Loucy (cell line): ENCODE results near the gene CACNA1I.

Experiments
- H2AFZ ChIP-seq: fragments of 200-600 bp; sonication (generic); 2 replicates; pipeline ENCODE4 v1.6.0; 2016; ENCODE audit warnings: antibody characterized with exemption, mild to moderate bottlenecking, low read length, moderate library complexity
- H3F3A ChIP-seq: fragments of 200-600 bp; 2 replicates; pipeline ENCODE4 v1.6.0; 2016; ENCODE audit warnings: antibody characterized with exemption, low read depth, mild to moderate bottlenecking
- H3K27me3 ChIP-seq: fragments of 200-600 bp; sonication (generic); 2 replicates; pipeline ENCODE4 v1.6.1; 2014; ENCODE audit warnings: low read length, mild to moderate bottlenecking; ENCODE audit not compliant: insufficient read depth, poor library complexity, severe bottlenecking
- H3K36me3 ChIP-seq: fragments of 200-600 bp; sonication (generic); 2 replicates; pipeline ENCODE4 v1.6.1; 2016; ENCODE audit warnings: low read length; ENCODE audit not compliant: insufficient read depth
- H3K4me1 ChIP-seq: fragments of 200-600 bp; sonication (generic); 2 replicates; pipeline ENCODE4 v1.5.1; 2014; ENCODE audit warnings: low read length, mild to moderate bottlenecking; ENCODE audit not compliant: insufficient read depth, poor library complexity, severe bottlenecking
- H3K4me2 ChIP-seq: fragments of 200-600 bp; sonication (generic); 2 replicates; pipeline ENCODE4 v1.6.0; 2014; ENCODE audit warnings: antibody characterized with exemption, low read length, low read depth, mild to moderate bottlenecking; ENCODE audit not compliant: poor library complexity, severe bottlenecking
- H3K4me3 ChIP-seq: fragments of 200-600 bp; sonication (generic); 2 replicates; pipeline ENCODE4 v1.5.1; 2014; ENCODE audit warnings: low read length, mild to moderate bottlenecking, mixed read lengths; ENCODE audit not compliant: poor library complexity, severe bottlenecking
- H3K79me2 ChIP-seq: fragments of 200-600 bp; sonication (generic); 2 replicates; pipeline ENCODE4 v1.6.1; 2014; ENCODE audit warnings: low read length; ENCODE audit not compliant: insufficient read depth
- H3K9ac ChIP-seq: fragments of 200-600 bp; sonication (generic); 2 replicates; pipeline ENCODE4 v1.6.0; 2014; ENCODE audit warnings: mild to moderate bottlenecking, low read depth, low read length, moderate library complexity; ENCODE audit not compliant: poor library complexity, severe bottlenecking
- H3K9me2 ChIP-seq: fragments of 200-600 bp; sonication (generic); replicated peaks from 2 replicates; pipeline ENCODE4 v1.6.1; 2016; ENCODE audit warnings: low read depth, low read length, mixed read lengths
- H3K9me3 ChIP-seq: fragments of 200-600 bp; sonication (generic); 2 replicates; pipeline ENCODE4 v1.6.1; 2014; ENCODE audit warnings: mild to moderate bottlenecking, antibody characterized with exemption, low read length, low read depth; ENCODE audit not compliant: insufficient read depth
- H4K20me1 ChIP-seq: fragments of 200-600 bp; sonication (generic); 2 replicates; pipeline ENCODE4 v1.6.0; 2014; ENCODE audit warnings: antibody characterized with exemption, low read length, mild to moderate bottlenecking; ENCODE audit not compliant: insufficient read depth, poor library complexity, severe bottlenecking
- EZH2phosphoT487 ChIP-seq: fragments of 200-600 bp; IDR thresholded peaks from 2 replicates; pipeline ENCODE4 v1.6.1; 2018; ENCODE audit warnings: antibody characterized with exemption, mild to moderate bottlenecking, moderate library complexity, borderline replicate concordance
- TF ChIP-seq, protein P1 (sequence below): fragments of 200-600 bp; sonication (generic); conservative IDR thresholded peaks from 2 replicates; pipeline ENCODE4 v1.5.1; 2014; ENCODE audit warnings: mild to moderate bottlenecking, antibody characterized with exemption, low read length

The CACNA1I gene

DNA sequence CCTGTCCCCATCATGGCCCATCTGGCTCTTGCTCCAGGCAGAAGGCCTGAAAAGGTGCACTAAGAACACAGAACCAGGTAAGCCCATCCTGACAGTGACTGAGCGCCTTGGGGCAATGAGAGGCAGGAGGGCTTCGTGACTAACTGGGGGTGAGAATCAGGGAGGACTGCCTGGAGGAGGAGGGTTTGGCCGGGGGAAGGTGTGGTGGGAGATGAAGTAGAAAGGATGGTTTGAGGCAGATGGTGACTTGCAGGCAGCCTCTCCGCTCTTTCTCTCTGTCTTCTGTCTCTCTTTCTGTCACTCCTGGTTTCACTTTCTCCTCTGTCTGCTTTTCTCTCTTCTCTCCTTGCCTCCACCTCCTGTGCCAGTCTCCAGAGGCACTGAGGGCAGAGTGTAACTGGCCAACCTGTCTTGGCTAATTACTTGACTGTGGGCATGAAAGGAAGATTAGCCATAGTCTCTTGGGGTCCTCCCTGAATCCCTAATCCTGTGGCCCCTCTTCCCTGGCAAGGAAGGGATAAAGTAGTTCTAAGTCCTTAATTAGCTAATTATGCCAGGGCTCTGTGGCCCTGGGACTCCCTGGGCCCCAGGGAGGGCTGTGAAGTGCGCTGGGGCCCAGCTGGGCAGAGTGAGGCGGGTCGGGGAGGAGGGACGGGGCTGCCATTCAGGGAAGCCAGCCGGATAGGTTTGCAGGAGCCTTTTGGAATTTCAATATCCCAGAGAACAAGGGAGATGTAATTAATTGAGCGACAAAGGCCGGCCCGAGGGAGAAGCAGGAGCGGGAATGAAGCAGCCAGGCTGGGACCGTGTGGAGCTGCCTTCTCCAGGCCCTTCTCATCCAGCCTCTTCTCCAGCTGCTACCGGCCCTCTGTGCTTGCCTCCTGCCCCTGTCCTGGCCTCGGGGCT is 61.1 kb downstream of the CACNA1I start:
- Histone ChIP-seq H4K20me1 (no peaks in the 10 kb centered on the region), H3K9ac (no peak overlapping the region), H3K4me1 (no peaks in the 10 kb centered on the region), H2AFZ (no peak overlapping the region), H3K9me3 (no peaks in the 10 kb centered on the region), H3K4me3 (no peak overlapping the region), H3K27me3 (no peaks in the 10 kb centered on the region), H3F3A (no peaks in the 10 kb centered on the region), H3K9me2 (no peaks in the 10 kb centered on the region), H3K4me2 (no peak overlapping the region), H3K36me3 (no peaks in the 10 kb centered on the region), H3K79me2 (no peaks in the 10 kb centered on the region)
- no peak for TF ChIP-seq EZH2phosphoT487
- TF ChIP-seq, protein P1, sequence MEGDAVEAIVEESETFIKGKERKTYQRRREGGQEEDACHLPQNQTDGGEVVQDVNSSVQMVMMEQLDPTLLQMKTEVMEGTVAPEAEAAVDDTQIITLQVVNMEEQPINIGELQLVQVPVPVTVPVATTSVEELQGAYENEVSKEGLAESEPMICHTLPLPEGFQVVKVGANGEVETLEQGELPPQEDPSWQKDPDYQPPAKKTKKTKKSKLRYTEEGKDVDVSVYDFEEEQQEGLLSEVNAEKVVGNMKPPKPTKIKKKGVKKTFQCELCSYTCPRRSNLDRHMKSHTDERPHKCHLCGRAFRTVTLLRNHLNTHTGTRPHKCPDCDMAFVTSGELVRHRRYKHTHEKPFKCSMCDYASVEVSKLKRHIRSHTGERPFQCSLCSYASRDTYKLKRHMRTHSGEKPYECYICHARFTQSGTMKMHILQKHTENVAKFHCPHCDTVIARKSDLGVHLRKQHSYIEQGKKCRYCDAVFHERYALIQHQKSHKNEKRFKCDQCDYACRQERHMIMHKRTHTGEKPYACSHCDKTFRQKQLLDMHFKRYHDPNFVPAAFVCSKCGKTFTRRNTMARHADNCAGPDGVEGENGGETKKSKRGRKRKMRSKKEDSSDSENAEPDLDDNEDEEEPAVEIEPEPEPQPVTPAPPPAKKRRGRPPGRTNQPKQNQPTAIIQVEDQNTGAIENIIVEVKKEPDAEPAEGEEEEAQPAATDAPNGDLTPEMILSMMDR: no peak

DNA sequence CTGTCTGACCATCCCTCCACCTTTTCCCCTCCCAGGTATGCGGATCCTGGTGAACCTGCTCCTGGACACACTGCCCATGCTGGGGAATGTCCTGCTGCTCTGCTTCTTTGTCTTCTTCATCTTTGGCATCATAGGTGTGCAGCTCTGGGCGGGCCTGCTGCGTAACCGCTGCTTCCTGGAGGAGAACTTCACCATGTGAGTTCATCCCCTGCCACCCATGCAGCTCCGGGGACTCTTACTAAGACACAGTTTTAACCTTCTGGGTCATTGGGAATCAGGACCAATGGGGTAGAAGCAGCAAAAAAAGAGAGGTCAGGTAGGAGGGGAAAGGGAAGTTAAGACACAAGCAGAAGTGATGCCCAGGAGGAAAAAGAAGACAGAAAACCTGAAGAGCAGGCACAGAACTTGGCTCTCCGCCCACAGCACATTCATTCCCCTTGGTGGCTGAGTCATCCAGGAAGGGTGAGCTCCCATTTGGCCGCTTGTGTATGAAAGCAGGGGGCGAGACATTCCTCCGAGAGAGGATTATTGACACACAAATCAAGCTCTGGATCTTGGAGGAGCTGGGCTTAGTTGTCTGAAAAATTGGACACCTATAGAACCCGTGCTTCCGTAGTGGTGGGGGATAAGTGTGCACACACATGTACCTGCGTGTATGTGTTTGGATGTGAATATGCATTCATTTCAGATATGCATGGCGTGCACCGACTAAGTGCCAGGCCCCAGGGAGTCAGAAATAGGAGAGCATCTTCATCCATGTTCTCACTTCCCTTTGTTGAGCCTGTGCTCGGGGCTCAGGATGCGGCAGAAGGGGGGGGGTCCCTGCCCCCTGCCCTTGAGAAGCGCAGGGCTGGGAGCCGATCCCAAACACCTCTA is 64.2 kb downstream of the CACNA1I start:
- no peaks in the 10 kb centered on the region for H3K9me2 ChIP-seq
- no peaks in the 10 kb centered on the region for H3K79me2 ChIP-seq
- no peaks in the 10 kb centered on the region for H3K27me3 ChIP-seq
- H3K4me2 ChIP-seq: no peak overlapping the region
- H3F3A ChIP-seq: no peaks in the 10 kb centered on the region
- H3K36me3 ChIP-seq: no peaks in the 10 kb centered on the region
- H3K9ac ChIP-seq: no peak overlapping the region
- no peaks in the 10 kb centered on the region for H3K9me3 ChIP-seq
- H3K4me3 ChIP-seq: no peak overlapping the region
- H4K20me1 ChIP-seq: no peaks in the 10 kb centered on the region
- H3K4me1 ChIP-seq: no peaks in the 10 kb centered on the region
- TF ChIP-seq EZH2phosphoT487: no peak
- TF ChIP-seq, protein P1: no peak
- H2AFZ ChIP-seq: no peak overlapping the region

DNA sequence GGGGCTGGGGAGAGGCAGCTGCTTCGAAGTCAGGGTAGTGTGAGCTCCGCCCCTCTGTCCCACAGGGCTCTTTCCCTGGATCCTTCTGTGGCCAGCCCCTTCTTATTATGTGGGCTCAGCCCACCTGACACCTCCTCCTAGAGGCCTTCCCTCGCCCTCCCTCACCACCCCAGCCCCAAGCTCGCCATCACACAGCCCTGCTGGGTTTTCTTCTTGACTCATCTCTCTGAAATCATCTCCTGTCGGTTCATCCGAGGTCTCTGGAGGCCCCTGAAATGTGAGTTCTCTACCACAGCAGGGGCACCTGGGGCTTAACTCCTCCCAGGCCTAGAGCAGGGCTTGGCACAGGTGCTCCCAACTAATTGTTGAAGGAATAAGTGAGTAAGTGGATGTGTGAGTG is 65.2 kb downstream of the CACNA1I start:
- H4K20me1 ChIP-seq: no peaks in the 10 kb centered on the region
- no peak overlapping the region for H3K4me2 ChIP-seq
- H3K9me3 ChIP-seq: no peaks in the 10 kb centered on the region
- H3K79me2 ChIP-seq: no peaks in the 10 kb centered on the region
- no peak overlapping the region for H2AFZ ChIP-seq
- no peaks in the 10 kb centered on the region for H3K4me1 ChIP-seq
- no peaks in the 10 kb centered on the region for H3F3A ChIP-seq
- H3K27me3 ChIP-seq: no peaks in the 10 kb centered on the region
- H3K4me3 ChIP-seq: no peak overlapping the region
- H3K36me3 ChIP-seq: no peaks in the 10 kb centered on the region
- no peaks in the 10 kb centered on the region for H3K9me2 ChIP-seq
- no peak for TF ChIP-seq EZH2phosphoT487
- TF ChIP-seq, protein P1: no peak
- no peak overlapping the region for H3K9ac ChIP-seq
